Stimulated activated CD4-positive, alpha-beta T cell treated with anti-CD3 and anti-CD28 coated beads, TNF-alpha, amount 100 ng/mL, for 48 hours (primary cell): ENCODE results near the gene STXBP6.
"Not testable (repeated sequence)": the region's sequence is repeated elsewhere in the genome, so short reads cannot be mapped to it uniquely, and the experiment has no call there.

ENCODE experiments used
- DNase-seq, 3 donors: peaks; one replicate each; pipeline ENCODE4 v3.0.0-alpha.2; 2020; ENCODE audit warnings: low read depth in 3 of 3

Gene STXBP6

DNA sequence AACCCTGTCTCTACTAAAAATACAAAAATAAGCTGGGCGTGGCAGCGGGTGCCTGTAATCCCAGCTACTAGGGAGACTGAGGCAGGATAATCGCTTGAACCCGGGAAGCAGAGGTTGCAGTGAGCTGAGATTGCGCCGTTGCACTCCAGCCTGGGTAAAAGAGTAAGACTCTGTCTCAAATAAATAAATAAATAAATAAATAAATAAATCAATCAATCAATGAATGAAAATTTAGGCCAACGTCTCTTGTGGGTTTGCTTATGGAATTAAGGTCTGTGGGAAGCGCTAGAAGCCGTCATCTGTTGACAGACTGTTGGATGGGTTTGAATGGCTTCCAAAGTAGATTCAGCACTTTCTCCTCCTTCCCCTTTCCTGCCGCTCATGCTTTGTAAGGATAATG is 246.5 kb downstream of the STXBP6 start:
- not testable (repeated sequence) for DNase-seq

DNA sequence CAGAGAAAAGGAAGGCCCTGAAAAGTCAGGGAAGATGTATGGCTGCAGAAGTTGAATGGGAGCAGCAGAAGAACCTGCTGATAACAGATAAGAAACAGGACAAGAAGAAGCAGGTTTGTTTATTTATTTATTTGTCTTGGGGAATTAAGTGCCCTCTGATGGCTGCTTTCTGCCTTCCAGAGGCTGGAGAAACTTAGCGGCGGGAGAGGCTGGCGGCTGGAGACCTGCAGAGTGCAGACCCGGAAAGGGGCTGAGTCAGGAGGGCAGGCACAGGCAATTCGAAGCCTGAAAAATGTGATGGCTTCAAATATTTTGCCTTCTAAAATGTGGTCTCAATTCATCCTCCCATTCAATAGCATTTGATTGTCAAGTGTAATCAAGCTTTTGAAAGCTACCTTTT is 247.7 kb downstream of the STXBP6 start:
- no peak for DNase-seq

DNA sequence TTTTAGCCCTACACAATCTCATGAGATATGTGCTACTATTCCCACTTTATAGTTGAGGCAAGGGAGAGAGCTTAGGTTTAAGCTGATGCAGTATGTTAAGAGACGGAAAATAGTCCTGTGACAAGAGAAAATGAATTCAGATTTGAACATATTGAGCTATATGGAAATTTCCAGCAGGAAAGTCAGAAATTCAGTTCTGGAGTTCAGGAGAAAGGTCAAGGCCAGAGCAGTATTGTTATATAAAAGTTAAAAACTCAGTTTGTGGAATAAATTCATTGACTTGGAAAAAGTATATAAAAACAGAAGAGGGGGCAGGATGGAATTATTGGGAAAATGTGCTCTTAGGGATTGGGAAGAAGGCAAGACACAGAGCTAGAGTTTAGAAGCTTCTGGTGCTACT is 248.9 kb downstream of the STXBP6 start:
- DNase-seq = no peak

DNA sequence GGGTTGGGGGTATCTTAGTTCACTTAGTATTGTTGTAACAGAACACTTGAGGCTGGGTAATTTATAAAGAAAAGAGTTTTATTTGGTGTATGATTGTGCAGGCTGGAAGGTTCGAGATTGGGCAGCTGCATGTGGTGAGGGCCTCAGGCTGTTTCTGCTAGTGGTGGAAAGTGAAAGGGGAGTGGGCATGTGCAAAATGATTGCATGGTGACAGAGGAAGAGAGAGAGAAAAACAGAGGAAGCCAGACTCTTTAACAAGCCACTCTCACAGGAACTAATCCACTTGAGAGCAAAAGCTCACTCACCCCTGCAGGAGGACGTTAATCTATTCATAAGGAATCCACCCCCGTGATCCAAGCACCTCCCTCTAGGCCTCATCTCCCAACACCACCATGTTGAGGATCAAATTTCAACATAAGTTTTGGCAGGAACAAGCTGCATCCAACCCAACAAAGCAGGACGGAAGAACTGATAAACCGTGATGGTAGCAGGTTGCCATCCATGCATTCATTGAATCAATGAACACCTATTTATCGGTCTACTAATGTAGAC is 251.0 kb downstream of the STXBP6 start:
- DNase-seq = no peak

DNA sequence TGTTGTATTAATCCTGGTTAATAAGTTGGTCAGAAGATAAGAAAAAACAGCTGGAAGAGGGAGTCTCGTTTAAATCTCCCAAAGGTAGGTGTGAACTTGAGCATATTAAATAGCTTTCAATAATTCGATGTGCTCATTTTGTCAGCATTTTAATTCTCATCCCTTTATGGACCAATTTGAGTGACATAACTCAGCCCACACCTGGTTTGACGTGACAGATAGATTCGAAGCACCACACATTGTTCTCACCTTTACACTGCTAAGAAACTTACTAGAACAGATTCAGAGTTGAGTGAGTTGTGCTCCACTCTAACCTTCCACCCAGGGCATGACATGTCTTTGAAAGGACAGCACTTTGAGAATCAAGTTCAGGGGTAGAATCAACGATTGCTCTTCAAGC is 254.5 kb downstream of the STXBP6 start:
- DNase-seq = no peak

DNA sequence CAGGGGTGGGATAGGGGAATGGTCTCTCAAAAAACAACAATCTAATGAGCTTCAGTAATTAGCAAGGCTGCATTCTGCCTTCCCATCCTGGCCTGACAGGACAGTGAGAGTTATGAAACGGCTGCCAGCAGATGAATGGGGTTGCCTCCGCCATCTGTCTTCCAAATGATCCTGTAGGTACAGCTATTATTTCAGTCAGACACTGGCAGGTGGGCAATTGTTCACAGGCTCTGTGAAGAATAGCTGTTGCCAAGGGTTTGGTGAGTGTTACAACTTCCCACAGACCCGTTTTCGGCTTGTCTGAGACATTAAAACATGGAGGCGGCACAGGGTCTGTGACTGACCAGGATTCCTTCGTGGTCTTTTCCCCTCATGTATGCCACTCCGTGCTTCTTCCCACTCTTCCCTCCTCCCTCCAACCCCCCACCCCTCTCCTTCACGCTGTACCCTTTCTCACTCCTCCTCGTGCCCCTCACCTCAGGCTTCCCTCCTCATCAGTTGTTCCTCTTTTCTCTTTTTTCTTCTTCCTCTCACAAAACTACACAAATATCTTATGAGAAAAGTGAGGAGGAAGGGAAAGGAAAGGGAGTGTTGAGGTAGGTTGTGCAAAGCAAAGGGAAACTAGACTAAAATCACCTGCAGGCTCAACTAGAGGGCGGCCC is 255.2 kb downstream of the STXBP6 start:
- no peak for DNase-seq

DNA sequence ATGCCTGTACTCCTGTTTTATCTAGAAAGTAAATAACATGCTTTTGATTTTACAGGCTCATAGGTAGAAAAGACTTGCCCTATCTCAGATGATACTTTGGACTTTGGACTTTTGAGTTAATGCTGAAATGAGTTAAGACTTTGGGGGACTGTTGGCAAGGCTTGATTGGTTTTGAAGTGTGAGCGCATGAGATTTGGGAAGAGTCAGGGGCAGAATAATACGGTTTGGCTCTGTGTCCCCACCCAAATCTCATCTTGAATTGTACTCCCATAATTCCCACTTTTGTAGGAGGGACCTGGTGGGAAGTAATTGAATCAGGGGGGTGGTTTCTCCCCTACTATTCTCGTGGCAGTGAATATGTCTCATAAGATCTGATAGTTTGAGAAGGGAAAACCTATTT is 259.8 kb downstream of the STXBP6 start:
- no peak for DNase-seq

DNA sequence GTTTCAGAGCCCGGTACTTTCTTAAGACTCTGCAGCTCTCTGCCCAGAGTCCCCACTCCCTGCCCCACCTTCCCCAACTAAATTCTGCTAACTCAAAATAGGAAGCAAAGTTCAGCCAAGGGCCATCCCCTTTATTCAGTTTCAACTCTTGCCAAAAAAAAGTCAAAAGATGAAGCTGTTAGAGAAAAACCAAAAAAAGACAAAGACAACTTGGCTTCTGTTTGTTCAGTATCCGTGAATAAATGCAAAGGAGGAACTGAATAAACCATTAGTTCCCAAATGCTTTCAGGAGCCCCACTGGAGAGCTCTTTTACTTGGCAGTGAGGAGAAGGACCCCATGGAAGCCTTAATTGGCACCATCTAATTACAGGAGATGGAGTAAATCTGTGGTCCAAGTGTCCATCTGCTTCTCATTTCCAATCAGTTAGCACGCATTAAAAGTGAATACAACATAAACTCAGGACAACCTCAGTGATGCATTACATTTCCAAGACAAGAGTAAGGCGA is 260.5 kb downstream of the STXBP6 start:
- no peak for DNase-seq

DNA sequence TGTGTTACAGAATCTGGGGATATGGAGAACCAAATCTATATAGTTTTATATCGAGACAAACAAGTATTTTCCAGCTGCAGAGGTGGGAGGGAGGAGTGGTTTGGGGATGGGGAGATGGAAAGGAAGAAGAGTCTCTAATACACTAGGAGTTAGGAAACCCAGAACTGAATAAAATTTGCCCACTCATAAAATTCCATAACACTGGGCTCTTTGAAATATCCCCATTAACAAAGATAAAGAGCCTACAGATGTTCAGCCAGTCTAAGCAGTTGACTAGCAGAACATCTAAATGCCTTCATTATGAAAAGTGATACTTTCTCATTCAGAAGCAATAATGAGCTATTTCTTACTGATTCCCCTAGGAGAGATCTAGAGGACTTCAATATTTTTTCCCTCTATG is 264.2 kb downstream of the STXBP6 start:
- no peak for DNase-seq

DNA sequence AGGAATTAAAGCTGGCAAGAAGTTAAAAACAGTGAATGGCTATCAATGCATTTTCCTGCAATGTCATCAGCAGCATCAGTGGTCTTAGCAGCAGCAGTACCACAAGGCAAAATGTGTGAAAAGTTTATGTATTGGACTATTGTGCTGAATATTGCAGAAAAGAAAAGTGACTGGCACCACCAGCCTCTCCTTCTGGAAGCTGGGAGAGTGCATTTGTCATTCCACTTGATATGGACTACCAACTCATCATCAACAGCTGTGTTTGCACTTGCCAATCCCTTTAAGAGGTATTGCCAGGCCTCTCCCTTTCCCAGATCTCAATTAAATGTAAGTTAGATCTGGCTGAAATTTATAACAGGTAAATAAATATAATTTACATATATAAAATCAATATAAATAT is 265.0 kb downstream of the STXBP6 start:
- DNase-seq = no peak

DNA sequence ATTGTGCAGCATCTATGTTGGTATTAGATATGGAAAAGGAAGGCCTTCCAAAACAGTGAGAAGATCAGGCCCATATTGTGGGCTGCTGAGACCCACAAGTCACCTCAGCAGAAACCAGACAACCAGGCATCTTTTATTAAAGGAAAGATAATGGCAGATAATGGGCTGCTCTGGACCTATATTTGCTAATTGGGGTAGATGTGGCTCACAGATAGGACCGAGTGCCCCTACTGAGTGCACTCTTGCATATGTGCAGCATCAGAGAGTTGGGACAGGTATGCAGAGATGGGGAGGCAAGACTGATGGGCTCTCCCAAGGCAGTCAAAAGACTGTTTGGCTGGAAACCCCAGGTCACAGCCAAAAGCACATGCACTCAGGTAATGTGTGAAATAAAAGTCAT is 266.2 kb downstream of the STXBP6 start:
- no peak for DNase-seq

DNA sequence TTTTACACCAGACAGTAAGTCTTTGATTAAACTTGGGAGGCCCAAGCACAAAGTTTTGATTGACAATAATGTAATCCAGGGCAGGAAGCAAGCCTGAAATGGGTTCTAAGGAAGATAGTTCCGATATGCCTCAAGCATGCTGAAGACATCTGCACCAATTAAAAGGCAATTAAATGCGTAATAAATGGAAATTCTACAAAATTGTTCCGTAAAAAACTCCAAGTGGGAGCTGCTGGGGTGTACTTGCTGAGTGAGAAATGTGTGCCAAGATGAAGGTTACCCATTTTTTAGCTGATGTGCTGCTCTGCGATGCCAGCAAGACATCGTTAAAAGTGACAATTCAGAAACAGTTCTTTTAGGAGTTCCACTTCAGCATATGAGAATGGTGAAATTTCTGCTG is 269.7 kb downstream of the STXBP6 start:
- no peak for DNase-seq

DNA sequence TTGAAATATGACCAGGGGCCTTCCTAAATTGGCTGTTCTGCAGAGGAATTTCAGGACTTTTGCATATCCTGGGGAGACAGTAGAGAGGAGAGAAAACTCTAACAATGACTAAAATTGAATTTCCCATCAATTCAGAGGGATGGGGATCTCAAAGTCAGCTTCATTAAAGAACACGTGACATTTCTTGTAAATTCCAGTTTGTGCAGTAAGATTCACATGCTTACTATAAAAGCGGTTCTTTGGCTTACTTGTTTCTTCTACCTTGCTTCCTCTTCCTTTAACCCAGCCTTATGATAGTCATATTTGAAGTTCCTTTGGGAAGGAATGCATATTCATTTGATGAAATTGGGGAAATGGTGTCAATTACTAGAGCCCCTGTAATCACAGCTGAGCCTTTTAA is 272.3 kb downstream of the STXBP6 start:
- DNase-seq = no peak

DNA sequence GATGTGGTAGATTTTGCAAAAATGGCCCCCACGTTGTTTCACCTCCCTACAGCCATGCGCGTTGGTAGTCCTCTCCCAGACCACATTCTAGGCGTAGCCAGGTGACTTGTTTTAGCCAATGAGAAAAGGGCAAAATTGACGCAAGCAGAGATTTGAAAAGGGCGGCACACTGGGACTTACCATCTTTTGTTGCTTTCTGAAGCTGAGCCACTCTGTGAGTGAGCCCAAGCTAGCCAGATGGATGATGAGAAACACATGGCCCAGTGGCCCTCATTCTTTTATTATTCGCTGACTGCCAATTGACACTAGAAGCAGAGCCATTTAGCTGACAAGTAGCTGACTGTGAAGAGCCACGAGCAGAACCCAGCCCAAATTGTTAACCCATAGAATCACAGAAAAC is 274.0 kb downstream of the STXBP6 start:
- DNase-seq = no peak

DNA sequence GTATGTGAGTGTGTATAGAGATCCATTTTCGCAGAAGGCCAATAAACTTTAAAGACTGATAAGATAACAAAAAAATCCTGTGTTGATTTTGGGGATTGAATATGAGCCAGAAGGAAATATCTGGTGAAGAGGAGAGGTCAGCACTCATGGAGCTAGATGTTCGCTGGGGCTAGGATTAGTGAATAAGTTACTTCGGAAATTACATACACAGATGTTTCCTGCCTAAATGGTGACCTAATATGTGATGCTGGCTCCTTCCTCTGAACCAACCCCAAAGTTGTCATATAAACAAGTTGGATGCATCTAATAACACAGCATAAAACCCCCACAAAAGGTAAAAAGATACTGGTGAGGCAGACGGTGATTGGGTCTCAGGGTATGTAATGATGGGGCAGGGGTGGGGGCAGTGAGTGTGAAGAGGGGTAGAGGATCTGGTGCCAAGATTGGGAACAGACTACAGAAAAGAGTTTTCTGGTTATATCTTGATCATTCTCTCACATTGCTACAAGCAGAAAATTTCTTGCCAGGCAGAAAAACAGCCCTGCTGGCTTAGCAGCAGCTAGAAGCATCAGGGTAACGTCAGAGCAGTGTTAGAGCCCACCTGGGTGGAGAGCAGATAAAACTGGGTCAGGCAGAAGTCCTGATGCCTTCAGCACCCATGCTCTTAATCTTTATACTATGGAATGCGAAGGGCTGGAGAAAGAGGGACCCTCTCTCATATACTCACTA is 275.6 kb downstream of the STXBP6 start:
- no peak for DNase-seq

DNA sequence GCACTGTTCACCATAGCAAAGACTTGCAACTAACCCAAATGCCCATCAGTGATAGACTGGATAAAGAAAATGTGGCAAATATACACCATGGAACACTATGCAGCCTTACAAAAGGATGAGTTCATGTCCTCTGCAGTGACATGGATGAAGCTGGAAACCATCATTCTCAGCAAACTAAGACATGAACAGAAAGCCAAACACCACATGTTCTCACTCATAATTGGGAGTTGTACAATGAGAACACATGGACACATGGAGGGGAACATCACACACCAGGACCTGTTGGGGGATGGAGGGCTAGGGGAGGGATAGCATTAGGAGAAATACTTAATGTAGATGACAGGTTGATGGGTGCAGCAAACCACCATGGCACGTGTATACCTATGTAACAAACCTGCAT is 276.4 kb downstream of the STXBP6 start:
- not testable (repeated sequence) for DNase-seq

DNA sequence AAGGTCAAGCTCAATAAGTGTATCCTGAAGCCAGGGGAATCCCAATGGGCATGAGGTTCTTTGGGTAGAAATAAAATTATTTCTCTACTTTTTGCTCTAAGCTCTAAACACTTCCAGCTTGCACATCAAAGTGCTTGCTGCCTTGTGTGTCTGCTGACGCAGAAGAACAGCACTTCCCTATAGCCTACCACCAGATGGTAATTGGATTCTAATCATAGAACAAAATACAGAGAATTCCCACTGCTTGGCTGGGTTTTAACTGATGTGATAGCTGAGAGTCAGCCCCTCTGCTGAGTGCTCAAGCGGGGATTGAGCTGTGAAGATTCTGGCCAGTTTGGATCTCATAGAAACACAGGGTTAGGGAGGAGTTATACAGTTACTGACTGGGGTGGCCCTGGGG is 283.5 kb downstream of the STXBP6 start:
- no peak for DNase-seq

DNA sequence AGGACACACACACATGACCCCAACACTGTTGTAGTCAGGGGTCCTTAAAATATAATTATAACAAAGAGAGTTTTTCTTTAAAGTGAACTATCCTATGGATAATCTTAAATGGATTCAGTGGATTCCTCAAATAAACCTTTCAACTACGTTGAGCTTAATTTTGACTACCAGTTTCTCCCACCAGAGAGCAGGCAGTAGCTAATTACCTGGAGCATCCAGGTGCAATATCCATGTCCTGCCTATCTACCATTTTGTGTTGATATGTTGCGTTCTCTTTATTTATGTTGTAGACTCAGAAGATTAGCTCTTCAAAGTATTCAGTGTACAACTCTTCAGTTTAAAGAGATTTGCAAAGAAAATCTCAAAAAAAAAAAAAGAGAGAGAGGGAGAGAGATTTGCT is 288.8 kb downstream of the STXBP6 start:
- DNase-seq = no peak
